Endothelial cell of umbilical vein (primary cell): ENCODE results near the gene RNF125.

Experiments used
- EZH2 ChIP-seq: IDR thresholded peaks from 2 replicates; pipeline ENCODE4 v1.6.1; 2012; ENCODE audit warnings: borderline replicate concordance, low read depth, mild to moderate bottlenecking, moderate library complexity, low read length, inconsistent platforms; ENCODE audit not compliant: severe bottlenecking
- FOS ChIP-seq: IDR thresholded peaks from 2 replicates; pipeline ENCODE4 v1.6.1; 2011; ENCODE audit warnings: mild to moderate bottlenecking, low read length, moderate library complexity, borderline replicate concordance; ENCODE audit not compliant: insufficient read depth
- JUN ChIP-seq: IDR thresholded peaks from 2 replicates; pipeline ENCODE4 v1.6.1; 2011; ENCODE audit warnings: borderline replicate concordance, low read depth; ENCODE audit not compliant: insufficient read length, insufficient read depth
- POLR2A ChIP-seq: IDR thresholded peaks from 2 replicates; pipeline ENCODE4 v1.6.1; 2012; ENCODE audit warnings: low read depth, mild to moderate bottlenecking, control low read depth, low read length
- POLR2AphosphoS5 ChIP-seq: IDR thresholded peaks from 2 replicates; pipeline ENCODE4 v1.6.1; 2012; ENCODE audit warnings: low read depth, mild to moderate bottlenecking, control low read depth, low read length, moderate library complexity; ENCODE audit not compliant: insufficient read depth
- TF ChIP-seq, protein P1 (sequence below), 2 donors: IDR thresholded peaks; 1 replicate in 1 of 2; 2 replicates in 1 of 2; pipeline ENCODE4 v1.5.1; 2011; ENCODE audit warnings: low read length in 2 of 2, mild to moderate bottlenecking in 2 of 2, moderate library complexity in 2 of 2, control low read depth in 1 of 2, inconsistent platforms in 1 of 2, low read depth in 1 of 2; ENCODE audit not compliant: insufficient read depth in 1 of 2; ENCODE audit errors: extremely low read depth in 1 of 2

DNA sequence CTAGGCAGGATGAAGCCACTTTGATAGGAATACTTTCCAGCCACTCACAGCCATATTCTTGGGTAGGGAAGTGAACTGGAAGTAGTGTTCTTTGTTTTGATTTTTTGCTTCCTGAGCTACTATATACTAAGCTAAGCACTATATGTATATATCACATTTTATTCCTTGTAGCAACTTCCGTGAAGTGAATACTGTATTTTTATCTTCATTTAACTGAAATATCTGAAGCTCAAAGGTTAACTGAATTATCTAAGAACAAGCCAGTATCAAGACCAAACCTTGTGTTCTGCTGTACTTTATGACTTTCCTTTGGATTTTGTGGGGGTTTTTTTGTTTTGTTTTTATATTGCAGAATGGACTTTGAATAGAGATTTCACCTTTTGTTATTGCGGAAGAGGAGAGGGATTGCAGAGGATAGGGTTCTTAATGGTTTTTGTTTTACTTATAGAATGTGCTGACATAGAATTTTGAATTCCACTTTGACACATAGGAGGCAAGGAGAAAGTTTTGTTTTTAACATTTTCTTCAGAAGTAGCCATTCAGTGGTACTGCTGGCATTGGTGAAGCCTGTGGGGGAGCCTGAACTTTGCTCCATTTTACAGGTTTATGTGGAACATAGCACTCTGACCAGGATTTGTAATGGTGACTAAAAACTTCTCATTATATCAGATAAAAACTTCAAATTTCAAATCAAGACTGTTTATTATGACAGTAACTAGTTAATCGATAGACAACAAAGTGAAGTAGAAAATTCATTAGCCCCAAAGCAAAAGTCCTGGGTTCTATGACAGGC lies 48.9 kb downstream of the RNF125 start:
- TF ChIP-seq POLR2A = no peak
- TF ChIP-seq, protein P1, sequence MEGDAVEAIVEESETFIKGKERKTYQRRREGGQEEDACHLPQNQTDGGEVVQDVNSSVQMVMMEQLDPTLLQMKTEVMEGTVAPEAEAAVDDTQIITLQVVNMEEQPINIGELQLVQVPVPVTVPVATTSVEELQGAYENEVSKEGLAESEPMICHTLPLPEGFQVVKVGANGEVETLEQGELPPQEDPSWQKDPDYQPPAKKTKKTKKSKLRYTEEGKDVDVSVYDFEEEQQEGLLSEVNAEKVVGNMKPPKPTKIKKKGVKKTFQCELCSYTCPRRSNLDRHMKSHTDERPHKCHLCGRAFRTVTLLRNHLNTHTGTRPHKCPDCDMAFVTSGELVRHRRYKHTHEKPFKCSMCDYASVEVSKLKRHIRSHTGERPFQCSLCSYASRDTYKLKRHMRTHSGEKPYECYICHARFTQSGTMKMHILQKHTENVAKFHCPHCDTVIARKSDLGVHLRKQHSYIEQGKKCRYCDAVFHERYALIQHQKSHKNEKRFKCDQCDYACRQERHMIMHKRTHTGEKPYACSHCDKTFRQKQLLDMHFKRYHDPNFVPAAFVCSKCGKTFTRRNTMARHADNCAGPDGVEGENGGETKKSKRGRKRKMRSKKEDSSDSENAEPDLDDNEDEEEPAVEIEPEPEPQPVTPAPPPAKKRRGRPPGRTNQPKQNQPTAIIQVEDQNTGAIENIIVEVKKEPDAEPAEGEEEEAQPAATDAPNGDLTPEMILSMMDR (IDR thresholded peaks at IDR 0.05; ENCODE audit: extremely low read depth in 1 of 2, insufficient read depth in 1 of 2, low read depth in 1 of 2, low read length in 2 of 2) = no peak
- TF ChIP-seq FOS = no peak
- TF ChIP-seq EZH2 = no peak
- TF ChIP-seq POLR2AphosphoS5 = no peak
- no peak for TF ChIP-seq JUN
